ENCODE results near the gene HDAC9.

DNA sequence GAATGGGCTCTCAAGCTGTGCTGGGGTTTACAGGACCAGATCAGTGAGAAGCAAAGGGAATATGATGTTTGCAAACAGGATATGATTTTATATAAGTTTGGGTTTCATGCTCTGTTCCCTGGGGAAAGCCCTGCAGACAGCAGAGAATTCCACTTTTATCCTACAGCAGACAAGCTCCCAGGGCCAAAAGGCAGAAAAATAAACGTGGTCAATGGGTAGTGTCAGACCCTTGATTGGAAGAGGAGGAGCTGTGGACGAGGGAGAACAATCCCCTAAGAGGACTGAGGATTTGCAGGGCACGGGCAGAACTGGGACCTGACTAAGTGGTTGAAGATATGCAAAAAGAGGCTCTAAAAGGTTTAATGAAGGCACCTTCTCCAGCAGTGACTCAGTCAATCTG is 275.3 kb downstream of the HDAC9 start:
- TF ChIP-seq, protein P1, sequence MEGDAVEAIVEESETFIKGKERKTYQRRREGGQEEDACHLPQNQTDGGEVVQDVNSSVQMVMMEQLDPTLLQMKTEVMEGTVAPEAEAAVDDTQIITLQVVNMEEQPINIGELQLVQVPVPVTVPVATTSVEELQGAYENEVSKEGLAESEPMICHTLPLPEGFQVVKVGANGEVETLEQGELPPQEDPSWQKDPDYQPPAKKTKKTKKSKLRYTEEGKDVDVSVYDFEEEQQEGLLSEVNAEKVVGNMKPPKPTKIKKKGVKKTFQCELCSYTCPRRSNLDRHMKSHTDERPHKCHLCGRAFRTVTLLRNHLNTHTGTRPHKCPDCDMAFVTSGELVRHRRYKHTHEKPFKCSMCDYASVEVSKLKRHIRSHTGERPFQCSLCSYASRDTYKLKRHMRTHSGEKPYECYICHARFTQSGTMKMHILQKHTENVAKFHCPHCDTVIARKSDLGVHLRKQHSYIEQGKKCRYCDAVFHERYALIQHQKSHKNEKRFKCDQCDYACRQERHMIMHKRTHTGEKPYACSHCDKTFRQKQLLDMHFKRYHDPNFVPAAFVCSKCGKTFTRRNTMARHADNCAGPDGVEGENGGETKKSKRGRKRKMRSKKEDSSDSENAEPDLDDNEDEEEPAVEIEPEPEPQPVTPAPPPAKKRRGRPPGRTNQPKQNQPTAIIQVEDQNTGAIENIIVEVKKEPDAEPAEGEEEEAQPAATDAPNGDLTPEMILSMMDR (IDR thresholded peaks at IDR 0.05): no peak
- TF ChIP-seq, protein P2, sequence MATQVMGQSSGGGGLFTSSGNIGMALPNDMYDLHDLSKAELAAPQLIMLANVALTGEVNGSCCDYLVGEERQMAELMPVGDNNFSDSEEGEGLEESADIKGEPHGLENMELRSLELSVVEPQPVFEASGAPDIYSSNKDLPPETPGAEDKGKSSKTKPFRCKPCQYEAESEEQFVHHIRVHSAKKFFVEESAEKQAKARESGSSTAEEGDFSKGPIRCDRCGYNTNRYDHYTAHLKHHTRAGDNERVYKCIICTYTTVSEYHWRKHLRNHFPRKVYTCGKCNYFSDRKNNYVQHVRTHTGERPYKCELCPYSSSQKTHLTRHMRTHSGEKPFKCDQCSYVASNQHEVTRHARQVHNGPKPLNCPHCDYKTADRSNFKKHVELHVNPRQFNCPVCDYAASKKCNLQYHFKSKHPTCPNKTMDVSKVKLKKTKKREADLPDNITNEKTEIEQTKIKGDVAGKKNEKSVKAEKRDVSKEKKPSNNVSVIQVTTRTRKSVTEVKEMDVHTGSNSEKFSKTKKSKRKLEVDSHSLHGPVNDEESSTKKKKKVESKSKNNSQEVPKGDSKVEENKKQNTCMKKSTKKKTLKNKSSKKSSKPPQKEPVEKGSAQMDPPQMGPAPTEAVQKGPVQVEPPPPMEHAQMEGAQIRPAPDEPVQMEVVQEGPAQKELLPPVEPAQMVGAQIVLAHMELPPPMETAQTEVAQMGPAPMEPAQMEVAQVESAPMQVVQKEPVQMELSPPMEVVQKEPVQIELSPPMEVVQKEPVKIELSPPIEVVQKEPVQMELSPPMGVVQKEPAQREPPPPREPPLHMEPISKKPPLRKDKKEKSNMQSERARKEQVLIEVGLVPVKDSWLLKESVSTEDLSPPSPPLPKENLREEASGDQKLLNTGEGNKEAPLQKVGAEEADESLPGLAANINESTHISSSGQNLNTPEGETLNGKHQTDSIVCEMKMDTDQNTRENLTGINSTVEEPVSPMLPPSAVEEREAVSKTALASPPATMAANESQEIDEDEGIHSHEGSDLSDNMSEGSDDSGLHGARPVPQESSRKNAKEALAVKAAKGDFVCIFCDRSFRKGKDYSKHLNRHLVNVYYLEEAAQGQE (IDR thresholded peaks at IDR 0.05; ENCODE audit: low read depth, low read length): no peak
- TF ChIP-seq SIN3A (IDR thresholded peaks at IDR 0.05; ENCODE audit: borderline replicate concordance, low read depth, low read length) (no peak), POLR2AphosphoS5 (IDR thresholded peaks at IDR 0.05; ENCODE audit: low read depth, low read length) (no peak), ELF1 (IDR thresholded peaks at IDR 0.05) (no peak)
- TF ChIP-seq, protein P3, sequence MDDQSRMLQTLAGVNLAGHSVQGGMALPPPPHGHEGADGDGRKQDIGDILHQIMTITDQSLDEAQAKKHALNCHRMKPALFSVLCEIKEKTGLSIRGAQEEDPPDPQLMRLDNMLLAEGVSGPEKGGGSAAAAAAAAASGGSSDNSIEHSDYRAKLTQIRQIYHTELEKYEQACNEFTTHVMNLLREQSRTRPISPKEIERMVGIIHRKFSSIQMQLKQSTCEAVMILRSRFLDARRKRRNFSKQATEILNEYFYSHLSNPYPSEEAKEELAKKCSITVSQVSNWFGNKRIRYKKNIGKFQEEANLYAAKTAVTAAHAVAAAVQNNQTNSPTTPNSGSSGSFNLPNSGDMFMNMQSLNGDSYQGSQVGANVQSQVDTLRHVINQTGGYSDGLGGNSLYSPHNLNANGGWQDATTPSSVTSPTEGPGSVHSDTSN (IDR thresholded peaks at IDR 0.05): no peak

Data from SK-N-SH (cell line).